ENCODE data around the gene MAP4K4. TPM values are rescaled to one million over a fixed set of nuclear protein-coding genes. Genes with fewer than 3 reads are reported as not detected.

MAP4K4 gene
- total RNA-seq (2014; rRNA removed) = 215 and 252 TPM in 2 replicates
- 114 TPM for polyA plus RNA-seq (2012)

GRCh38 chr2:101697124-101698013, at the start of gene MAP4K4:
Gene MAP4K4 (plus strand): TSS chr2:101697707. CDS start chr2:101698081, 374 bp downstream.
- DNase-seq (ENCODE audit: low read depth) = peak; percentile 88

DNA sequence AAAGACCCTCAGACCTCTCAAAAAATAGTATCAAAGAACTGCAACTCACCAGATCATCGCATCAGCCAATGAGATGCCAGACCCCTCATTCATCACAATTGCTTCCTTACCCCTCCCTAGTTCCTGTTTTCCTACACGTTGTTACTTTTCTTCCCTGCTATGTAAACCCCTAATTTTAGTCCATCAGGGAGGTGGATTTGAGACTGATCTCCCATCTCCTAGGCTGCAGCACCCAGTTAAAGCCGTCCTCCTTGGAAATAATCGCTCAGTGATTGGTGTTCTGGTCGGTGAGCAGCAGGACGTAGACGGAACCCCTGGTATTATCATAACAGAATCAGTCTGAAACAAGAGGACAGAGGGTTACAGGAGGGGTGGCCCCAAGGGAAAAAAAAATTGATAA, 44.0 kb upstream of the MAP4K4 start:
- no peak for DNase-seq (ENCODE audit: low read depth)

GRCh38 chr2:101655702-101656422, 41.6 kb upstream of the MAP4K4 start:
- peak; percentile 3 for DNase-seq (ENCODE audit: low read depth)

DNA sequence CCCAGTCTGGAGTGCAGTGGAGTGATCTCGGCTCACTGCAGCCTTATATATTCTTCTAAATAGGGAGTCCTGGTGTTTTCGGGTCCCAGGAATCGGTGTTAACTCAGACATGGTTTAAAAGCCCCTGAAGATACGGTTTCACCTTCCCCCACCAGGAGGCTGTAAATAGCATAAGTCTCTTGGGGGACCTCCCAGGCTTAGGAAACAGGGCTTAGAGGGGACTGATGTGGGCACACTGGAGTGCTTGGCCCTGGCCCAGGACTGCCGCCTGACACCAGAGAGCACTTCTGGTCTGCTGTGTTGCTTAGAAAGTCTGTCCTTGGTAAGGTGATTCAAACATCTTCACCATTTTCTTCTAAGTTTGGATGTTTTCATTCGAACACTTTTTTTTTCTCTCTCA, 39.7 kb upstream of the MAP4K4 start:
- DNase-seq (ENCODE audit: low read depth) = no peak

DNA sequence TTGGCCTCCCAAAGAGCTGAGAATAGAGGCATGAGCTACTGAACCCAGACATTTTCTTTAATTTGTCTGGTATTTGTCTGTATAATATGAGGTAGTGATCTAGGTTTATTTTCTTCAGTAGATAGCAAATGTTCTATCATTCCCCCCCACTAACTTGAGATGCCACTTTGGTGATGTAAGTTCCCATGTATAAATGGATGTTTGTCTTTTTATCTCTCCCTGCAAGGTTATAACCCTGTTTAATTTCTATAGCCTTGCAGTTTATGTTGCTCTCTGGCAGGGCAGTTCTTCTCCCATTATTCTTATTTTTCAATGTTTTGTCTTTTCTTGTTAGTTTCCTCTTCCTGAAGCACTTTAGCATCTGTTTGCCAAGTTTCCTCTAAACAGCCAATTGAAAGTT, 39.1 kb upstream of the MAP4K4 start:
- no peak for DNase-seq (ENCODE audit: low read depth)

DNA sequence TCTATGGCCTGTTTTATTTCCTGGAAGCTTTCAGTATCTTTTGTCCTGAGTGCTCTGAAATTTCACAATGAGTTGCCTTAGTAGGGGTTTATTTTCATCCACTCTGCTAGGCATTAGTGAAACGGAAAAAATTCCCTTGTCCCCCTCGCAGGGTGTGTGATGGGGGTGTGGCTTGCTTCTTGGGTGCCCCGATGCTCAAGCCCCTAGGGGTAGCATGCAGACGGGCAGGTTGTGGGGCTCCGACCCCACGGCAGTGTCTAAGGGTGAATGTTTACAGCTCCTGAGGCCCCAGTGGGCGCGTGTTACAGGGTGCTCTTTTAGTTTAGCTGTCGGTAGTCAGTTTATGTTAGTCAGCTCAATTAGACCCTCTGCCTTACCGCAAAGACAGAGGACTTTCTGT, 32.2 kb upstream of the MAP4K4 start:
- no peak for DNase-seq (ENCODE audit: low read depth)

- DNase-seq (ENCODE audit: low read depth) = no peak
Measured at GRCh38 chr2:101667823-101668222, 29.7 kb upstream of the MAP4K4 start.

DNA sequence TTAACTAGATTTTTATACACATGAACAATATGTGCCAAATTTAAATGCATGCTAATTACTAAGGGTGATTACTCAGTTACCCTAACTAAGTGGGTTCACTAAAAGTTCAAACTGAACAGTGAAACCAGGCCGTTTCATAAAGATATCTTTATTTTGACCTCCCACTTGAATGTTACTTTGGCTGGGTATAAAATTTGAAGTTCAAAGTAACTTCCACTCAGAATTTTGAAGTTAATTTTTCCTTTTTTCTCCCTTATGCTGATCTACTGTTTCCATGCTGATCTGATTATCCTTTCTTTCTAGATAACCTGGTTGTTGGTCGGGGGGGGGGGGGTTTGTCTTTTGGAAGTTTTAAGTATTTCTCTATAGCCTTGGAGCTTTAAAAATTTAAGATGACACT, 25.5 kb upstream of the MAP4K4 start:
- no peak for DNase-seq (ENCODE audit: low read depth)

DNA sequence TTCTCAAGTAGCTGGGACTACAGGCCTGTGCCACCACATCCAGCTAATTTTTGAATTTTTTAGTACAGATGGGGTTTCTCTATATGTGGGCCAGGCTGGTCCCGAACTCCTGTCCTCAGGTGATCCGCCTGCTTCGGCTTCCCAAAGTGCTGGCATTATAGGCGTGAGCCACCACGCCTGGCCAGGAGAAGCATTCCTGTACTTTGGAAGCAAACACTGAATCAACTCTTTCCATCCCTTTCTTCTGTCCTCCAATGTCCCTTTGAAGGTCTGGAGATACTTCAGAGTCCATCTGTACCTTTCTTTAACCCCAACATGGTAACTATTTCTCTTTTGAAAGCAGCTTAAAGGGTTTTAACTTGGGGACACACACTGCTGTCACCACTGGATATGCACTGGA, 23.6 kb upstream of the MAP4K4 start:
- no peak for DNase-seq (ENCODE audit: low read depth)

- no peak for DNase-seq (ENCODE audit: low read depth)
Measured at GRCh38 chr2:101675512-101675911, 22.0 kb upstream of the MAP4K4 start.

- DNase-seq (ENCODE audit: low read depth) = no peak
Measured at GRCh38 chr2:101676674-101677073, 20.8 kb upstream of the MAP4K4 start.

DNA sequence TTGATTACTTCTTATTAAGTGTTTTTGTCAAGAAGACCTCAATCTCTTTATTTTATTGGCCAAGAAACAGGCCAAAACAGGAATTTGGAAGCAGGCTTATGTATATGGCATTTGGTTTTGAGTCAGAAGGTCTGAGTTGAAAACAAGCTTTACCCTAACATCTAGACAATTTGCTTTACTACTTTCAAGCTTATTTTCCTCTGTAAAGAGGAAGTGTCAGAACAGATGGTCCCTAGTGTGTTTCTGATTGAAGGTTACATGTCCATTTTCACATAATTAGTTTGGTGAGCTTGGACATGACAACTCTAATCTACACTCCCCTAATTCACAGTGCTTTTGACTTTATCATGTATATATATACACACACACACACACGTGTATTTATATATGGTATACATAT, 19.8 kb upstream of the MAP4K4 start:
- DNase-seq (ENCODE audit: low read depth) = no peak

GRCh38 chr2:101678379-101678778, 19.1 kb upstream of the MAP4K4 start:
- no peak for DNase-seq (ENCODE audit: low read depth)

DNA sequence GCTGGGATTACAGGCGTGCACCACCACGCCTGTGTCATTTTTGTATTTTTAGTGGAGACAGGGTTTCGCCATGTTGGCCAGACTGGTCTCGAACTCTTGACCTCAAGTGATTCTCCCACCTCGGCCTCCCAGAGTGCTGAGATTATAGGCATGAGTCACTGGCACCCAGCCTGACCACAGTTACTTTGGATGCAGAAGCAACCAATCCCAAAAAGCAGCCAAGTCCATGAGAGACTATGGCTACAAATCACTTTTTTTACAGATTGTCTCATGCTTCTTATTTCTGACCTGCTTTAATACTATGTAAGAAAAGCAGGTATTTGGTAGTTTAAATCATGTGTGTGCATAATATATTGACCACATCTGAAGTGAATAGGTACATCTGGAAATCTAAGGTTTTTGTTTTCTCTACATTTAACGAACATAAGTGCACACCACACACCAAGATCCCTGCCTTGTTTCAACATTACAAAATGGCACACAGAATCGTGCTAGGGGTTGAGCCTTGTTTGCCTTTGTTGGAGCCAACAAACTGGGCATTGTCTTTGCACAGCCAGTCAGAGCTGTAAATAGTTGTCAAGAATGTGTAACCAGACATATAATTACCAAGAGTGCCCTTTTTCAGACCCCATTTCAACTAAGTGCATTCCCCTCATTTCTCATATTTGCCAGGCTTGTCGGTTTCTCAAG, 18.3 kb upstream of the MAP4K4 start:
- DNase-seq (ENCODE audit: low read depth) = peak; percentile 74

DNA sequence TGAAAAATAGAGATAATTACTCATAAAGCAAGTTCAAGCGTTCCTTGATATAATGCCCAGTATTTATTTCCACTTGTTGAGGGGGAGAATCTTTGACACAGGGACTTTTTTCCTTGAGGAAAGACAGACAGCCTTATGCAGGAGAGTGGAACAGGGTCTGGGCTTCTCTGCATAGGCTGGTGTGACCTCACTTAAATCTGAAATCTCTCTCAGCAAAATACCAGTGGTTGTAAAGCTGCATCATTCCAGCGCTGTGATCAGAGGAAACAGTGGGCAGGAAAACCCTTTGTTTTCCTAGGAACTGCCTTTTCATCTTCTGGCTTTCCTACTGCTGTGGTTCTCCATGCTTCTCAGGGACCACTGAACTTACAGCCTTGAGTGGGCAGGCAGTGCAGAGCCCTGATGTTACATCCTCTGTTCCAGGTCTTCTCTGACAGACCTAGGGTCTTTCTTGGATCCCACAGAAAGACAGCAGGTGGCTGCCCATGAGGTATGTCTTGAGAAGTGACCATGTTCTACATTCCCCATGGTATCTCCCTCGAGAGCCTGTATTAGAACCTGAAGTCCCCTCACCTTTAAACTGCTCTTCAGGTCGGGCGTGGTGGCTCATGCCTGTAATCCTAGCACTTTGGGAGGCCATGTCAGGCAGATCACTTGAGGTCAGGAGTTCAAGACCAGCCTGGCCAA, 17.6 kb upstream of the MAP4K4 start:
- no peak for DNase-seq (ENCODE audit: low read depth)

- no peak for DNase-seq (ENCODE audit: low read depth)
Measured at GRCh38 chr2:101682311-101682710, 15.2 kb upstream of the MAP4K4 start.

GRCh38 chr2:101684313-101684712, 13.2 kb upstream of the MAP4K4 start:
- DNase-seq (ENCODE audit: low read depth) = no peak

DNA sequence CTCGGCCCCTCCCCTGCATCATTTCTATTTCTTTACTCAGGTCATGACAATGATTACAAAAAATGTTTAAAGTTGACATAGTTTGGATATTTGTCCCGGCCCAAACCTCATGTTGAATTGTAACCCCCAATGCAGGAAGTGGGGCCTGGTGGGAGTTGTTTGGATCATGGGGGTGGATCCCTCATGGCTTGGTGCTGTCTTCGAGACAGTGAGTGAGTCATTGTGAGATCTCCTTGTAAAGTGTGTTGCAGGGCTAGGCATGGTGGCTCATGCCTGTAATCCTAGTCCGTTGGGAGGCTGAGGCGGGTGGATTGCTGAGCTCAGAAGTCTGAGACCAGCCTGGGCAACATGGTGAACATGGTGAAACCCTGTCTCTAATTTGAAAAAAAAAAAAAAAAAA, 9.2 kb upstream of the MAP4K4 start:
- DNase-seq (ENCODE audit: low read depth) = no peak

DNA sequence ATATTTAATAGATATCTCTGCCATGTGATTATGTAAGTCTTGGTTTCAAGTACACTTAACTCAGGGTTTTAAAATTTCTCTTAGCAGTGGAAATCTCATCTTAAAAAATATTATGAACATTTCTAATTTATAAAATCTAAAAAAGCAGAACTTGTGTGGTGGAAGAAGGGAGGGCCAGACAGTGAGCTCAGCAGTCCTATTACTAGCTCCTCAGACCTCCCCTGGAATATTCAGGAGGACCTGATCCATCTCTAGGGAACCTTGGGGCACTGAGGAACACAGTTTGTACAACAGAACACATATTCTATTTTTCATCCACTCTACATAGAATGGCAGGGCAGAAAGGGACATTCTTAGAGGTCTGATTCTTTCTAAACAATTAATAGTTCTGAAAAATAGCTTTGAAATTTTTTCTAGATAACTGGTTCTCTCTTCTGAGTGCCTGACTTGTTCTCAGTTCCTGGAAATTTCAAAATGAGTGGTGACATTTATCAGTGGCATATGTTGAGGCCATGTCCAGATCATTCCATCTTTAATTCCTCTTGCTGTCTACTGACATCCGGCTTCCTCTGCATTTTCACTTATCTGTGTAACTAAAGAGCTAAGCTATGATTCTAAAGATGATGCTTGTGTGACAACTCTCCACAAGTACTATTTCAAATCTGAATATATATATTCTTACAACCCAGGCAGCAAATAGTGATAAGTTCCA, 8.2 kb upstream of the MAP4K4 start:
- DNase-seq (ENCODE audit: low read depth) = no peak

DNA sequence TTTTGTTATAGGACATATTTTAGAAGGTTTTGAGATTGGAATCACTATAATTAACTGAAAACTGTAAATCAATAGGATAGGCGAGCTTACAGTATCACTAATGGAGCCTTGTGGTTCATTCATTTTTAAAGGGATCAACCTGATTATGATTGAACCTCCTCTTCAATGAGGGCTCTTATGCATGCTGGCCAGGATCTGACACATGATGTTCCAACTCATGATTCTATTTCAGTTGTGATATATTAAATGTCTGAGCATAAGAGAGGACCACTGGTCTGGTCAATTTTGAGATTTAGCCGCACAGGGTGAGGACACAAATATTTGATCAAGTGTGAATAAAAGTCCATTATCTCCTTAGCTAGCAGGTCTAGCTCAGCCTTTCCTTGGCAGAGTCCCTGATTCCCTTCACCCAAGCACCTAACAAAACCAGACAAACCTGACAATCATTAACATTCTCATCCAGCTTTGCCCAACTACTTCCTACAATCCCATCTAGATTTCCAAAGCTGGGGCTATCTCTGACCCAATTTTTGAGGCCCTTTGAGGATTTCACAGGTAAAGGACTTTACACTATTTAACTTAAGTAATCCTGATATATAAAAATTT, 6.9 kb upstream of the MAP4K4 start:
- no peak for DNase-seq (ENCODE audit: low read depth)

DNA sequence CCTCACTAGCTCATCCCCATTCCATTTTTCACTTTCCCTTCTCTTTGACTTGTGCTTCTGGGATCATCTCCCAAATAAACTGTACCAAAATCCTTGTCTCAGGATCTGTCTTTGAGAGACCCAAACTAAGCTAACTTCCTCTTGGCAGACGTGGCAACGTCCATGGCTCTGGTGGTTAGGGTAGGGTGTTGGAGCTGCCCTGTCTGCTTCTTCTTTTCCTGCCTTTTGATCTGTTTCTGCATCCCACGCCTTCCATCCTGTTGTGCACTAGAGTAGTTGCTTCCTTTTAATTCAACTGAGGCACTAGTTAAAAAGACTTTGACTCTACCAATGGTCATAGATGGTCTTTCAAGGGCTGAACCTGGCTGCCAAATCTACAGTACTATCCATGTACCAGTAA, 5.5 kb upstream of the MAP4K4 start:
- no peak for DNase-seq (ENCODE audit: low read depth)

All from LHCN-M2 (cell line).